Right atrium auricular region (tissue), 2 donors: Measurements from ENCODE around the gene TENM4. TPM values are rescaled to one million over a fixed set of nuclear protein-coding genes. Genes with fewer than 3 reads are reported as not detected.

Experiments used
- DNase-seq: peaks from one replicate; pipeline ENCODE4 v3.0.0-alpha.2; 2019; ENCODE audit warnings: low spot score
- H3K27ac ChIP-seq, 2 donors: fragments of 200-600 bp; sonication (generic); 1 replicate in 1 of 2; 2 replicates in 1 of 2; pipeline ENCODE4 v1.5.1; 2016 to 2019
- H3K27me3 ChIP-seq, 2 donors: fragments of 200-600 bp; sonication (generic); one replicate each; pipeline versions ENCODE4 v1.5.1 to v1.6.0; 2017 to 2019
- H3K36me3 ChIP-seq: fragments of 200-600 bp; sonication (generic); one replicate; pipeline ENCODE4 v1.5.1; 2016
- H3K4me1 ChIP-seq, 2 donors: fragments of 200-600 bp; sonication (generic); one replicate each; pipeline versions ENCODE4 v1.5.1 to v1.6.0; 2017 to 2019
- H3K4me3 ChIP-seq, 2 donors: fragments of 200-600 bp; sonication (generic); 1 replicate in 1 of 2; 2 replicates in 1 of 2; pipeline ENCODE4 v1.5.1; 2017 to 2019; ENCODE audit warnings: mild to moderate bottlenecking in 1 of 2, moderate library complexity in 1 of 2
- H3K9me3 ChIP-seq, 2 donors: fragments of 200-600 bp; sonication (generic); one replicate each; pipeline ENCODE4 v1.5.1; 2019
- total RNA-seq, 2 donors: library from RNA; depleted of rRNA; stranded (reverse); fragments of >200 nt; gene quantifications; one replicate each; pipeline ENCODE4 v1.1.0, GENCODE V29; 2016
- TF ChIP-seq, protein P1 (sequence below), 2 donors: fragments of 200-600 bp; sonication (generic); IDR thresholded peaks; one replicate each; pipeline ENCODE4 v1.5.1; 2019; ENCODE audit warnings: antibody characterized with exemption in 2 of 2

Gene TENM4
- total RNA-seq, 2 donors from 2014 or later = 0.30 to 0.98 TPM

DNA sequence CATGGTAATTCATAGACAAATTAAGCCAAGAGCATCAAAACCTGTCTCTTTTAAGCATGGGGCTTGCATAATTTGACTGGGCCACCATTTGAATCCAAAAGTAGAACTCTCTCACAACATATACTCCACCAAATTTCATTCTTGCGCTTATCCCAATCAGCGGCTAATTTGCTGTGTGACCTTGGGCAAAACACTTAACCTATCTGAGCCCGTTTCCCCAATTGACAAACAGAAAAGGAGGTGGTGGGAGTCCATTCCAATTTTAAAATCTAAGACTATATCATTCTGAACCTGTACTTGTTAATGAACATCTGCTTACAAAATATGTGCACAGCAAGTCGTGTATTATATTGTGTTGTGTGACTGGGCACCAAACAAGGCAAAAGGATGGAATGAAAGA is 528.1 kb downstream of the TENM4 start:
- TF ChIP-seq, protein P1, sequence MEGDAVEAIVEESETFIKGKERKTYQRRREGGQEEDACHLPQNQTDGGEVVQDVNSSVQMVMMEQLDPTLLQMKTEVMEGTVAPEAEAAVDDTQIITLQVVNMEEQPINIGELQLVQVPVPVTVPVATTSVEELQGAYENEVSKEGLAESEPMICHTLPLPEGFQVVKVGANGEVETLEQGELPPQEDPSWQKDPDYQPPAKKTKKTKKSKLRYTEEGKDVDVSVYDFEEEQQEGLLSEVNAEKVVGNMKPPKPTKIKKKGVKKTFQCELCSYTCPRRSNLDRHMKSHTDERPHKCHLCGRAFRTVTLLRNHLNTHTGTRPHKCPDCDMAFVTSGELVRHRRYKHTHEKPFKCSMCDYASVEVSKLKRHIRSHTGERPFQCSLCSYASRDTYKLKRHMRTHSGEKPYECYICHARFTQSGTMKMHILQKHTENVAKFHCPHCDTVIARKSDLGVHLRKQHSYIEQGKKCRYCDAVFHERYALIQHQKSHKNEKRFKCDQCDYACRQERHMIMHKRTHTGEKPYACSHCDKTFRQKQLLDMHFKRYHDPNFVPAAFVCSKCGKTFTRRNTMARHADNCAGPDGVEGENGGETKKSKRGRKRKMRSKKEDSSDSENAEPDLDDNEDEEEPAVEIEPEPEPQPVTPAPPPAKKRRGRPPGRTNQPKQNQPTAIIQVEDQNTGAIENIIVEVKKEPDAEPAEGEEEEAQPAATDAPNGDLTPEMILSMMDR (IDR thresholded peaks at IDR 0.05) = no peak
- no peaks in the 10 kb centered on the region for H3K4me1 ChIP-seq
- no peaks in the 10 kb centered on the region for H3K36me3 ChIP-seq
- H3K27me3 ChIP-seq = no peaks in the 10 kb centered on the region
- DNase-seq = no peak
- no peak overlapping the region for H3K4me3 ChIP-seq
- no peak overlapping the region for H3K27ac ChIP-seq
- H3K9me3 ChIP-seq = no peaks in the 10 kb centered on the region

DNA sequence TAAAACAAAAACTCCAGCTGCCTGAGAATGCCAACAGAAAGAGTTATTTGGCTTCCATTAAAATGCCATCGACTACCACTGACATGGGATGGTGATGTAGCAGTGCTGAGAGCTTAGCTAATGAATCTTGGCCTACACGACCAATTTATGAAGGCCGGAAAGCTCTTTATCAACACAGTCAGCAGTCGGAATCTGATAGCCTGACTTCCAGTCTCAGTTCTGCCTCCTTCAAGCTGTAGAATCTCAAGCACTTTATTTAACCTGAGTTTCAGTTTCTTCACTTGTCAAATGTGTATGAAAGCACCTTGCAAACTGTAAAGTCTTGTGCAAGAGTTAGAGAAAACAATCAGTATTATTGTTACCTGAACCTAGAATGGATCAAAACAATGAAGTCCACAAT is 530.5 kb downstream of the TENM4 start:
- Histone ChIP-seq H3K36me3 (no peaks in the 10 kb centered on the region), H3K4me1 (no peaks in the 10 kb centered on the region), H3K27ac (no peak overlapping the region), H3K4me3 (no peak overlapping the region), H3K27me3 (no peaks in the 10 kb centered on the region), H3K9me3 (no peaks in the 10 kb centered on the region)
- DNase-seq = no peak
- TF ChIP-seq, protein P1 (IDR thresholded peaks at IDR 0.05) = no peak

DNA sequence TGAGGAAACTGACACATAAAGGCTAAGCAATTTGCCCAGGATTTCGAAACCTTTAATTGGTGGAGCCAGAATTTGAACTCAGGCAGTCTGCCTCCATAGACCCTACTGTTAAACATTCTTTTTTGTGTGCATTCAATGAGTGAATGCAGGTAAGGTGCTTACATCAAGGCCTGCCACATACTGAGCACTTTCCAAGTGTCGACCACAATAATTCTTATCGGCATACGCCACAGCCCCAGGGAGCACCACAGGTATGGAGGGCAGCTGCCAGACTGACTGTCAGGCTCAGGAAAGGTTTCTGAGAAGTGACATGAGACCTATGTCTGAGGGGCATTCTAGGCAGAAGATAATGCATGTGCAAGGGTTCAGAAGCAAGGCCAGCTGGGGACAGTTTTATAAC is 531.4 kb downstream of the TENM4 start:
- no peaks in the 10 kb centered on the region for H3K27me3 ChIP-seq
- TF ChIP-seq, protein P1 (IDR thresholded peaks at IDR 0.05) = no peak

DNA sequence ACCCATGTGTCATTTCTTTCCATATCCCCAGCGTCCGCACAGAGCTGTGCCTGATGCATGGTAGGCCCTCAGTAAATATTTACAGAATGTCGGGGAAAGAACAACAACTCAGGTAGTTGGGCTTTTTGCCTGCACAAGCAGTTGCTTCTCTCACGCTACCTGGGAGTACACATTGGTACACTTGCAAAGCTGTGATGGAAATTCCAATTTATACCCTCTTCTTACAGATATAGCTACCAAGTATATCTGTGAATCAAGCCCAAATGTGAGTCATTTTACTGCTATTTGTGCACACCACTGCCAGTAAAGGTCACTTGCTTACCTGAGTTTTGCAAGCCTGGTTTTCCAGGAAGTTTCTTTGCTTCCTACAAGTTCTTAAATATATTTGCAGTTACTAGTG is 533.2 kb downstream of the TENM4 start:
- Histone ChIP-seq H3K4me1 (no peaks in the 10 kb centered on the region), H3K36me3 (no peaks in the 10 kb centered on the region), H3K27ac (no peak overlapping the region), H3K4me3 (no peak overlapping the region), H3K27me3 (no peaks in the 10 kb centered on the region), H3K9me3 (no peaks in the 10 kb centered on the region)
- DNase-seq = no peak
- TF ChIP-seq, protein P1 (IDR thresholded peaks at IDR 0.05) = no peak

More for the DNA sequence above, 531.4 kb downstream of the TENM4 start:
- Histone ChIP-seq H3K9me3 (no peaks in the 10 kb centered on the region), H3K4me3 (no peak overlapping the region), H3K36me3 (no peaks in the 10 kb centered on the region), H3K4me1 (no peaks in the 10 kb centered on the region), H3K27ac (no peak overlapping the region)
- DNase-seq = no peak

DNA sequence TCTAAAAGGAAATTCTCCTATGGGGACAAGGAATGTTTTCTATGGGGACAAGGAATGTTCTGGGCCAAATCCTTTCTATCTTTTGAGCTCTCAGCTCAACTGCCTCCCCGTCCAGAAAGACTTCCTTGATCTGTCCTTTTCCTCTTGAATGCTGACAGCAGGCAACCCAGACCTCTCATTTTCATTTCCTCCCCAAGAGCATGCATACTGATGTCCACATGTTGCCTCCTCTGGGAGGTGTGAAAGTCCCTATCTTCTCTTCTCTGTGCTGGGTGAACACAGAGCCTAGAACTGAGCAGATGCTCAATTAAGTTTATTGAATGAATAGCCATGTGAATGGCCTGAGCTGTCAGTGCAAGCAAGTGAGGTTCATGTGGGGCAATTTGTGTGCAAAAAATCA is 534.3 kb downstream of the TENM4 start:
- TF ChIP-seq, protein P1 (IDR thresholded peaks at IDR 0.05) = no peak
- H3K4me3 ChIP-seq = no peak overlapping the region
- H3K9me3 ChIP-seq = no peaks in the 10 kb centered on the region
- no peak overlapping the region for H3K27ac ChIP-seq
- H3K4me1 ChIP-seq = no peaks in the 10 kb centered on the region
- no peak for DNase-seq
- H3K36me3 ChIP-seq = no peaks in the 10 kb centered on the region
- H3K27me3 ChIP-seq = no peaks in the 10 kb centered on the region

DNA sequence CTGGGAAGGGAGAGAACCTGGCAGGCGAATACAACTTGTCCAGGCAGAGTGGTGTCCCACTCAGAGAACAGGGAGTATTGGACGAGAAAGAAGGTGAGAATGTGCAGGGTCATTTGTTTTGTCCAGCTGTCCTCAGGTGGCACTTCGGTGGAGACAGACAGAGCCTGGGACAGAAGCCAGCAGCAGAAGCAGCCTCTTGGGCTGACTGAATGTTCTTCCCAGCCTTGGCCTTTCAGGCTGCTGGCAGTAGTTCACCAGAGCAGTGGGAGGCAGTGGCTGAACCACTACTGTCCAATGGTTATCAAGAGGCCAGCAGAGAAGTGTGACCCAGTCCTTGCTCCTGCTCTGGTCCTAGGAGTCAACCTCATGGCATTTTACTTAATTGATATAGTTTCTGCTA is 535.1 kb downstream of the TENM4 start:
- Histone ChIP-seq H3K27me3 (no peaks in the 10 kb centered on the region), H3K27ac (no peak overlapping the region), H3K36me3 (no peaks in the 10 kb centered on the region), H3K4me1 (no peaks in the 10 kb centered on the region), H3K9me3 (no peaks in the 10 kb centered on the region), H3K4me3 (no peak overlapping the region)
- TF ChIP-seq, protein P1 (IDR thresholded peaks at IDR 0.05) = no peak
- DNase-seq = no peak
